ENCODE data around the gene FRMD4A.

DNA sequence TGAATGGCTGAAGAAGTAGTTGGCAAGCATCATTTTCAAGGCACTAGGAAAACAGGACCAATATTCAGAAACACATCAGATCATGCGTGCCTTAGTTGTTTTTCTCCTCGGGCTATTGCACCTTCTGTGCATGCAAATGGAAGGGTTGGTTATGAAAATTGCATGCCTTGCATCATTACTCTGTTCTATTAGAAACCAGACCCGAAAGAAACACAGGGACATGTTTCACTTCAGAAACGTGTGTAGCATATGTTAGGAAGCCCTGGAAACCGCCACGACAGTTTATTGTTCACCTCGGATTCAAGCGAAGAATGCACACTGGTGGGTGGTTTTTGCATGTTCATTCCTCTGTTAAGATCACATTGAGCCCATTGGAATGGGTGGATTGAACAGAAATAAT is 214.7 kb downstream of the FRMD4A start:
- no peak for TF ChIP-seq POLR2A (IDR thresholded peaks at IDR 0.05)
- TF ChIP-seq, protein P1, sequence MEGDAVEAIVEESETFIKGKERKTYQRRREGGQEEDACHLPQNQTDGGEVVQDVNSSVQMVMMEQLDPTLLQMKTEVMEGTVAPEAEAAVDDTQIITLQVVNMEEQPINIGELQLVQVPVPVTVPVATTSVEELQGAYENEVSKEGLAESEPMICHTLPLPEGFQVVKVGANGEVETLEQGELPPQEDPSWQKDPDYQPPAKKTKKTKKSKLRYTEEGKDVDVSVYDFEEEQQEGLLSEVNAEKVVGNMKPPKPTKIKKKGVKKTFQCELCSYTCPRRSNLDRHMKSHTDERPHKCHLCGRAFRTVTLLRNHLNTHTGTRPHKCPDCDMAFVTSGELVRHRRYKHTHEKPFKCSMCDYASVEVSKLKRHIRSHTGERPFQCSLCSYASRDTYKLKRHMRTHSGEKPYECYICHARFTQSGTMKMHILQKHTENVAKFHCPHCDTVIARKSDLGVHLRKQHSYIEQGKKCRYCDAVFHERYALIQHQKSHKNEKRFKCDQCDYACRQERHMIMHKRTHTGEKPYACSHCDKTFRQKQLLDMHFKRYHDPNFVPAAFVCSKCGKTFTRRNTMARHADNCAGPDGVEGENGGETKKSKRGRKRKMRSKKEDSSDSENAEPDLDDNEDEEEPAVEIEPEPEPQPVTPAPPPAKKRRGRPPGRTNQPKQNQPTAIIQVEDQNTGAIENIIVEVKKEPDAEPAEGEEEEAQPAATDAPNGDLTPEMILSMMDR (IDR thresholded peaks at IDR 0.05) = no peak

Data from testis (tissue), 2 donors.